ENCODE data around the gene HSD3B7. TPM values are rescaled to one million over a fixed set of nuclear protein-coding genes. Genes with fewer than 3 reads are reported as not detected.

HSD3B7 gene
- total RNA-seq, 1 donor from 2014 or later, result 11.5 TPM

DNA sequence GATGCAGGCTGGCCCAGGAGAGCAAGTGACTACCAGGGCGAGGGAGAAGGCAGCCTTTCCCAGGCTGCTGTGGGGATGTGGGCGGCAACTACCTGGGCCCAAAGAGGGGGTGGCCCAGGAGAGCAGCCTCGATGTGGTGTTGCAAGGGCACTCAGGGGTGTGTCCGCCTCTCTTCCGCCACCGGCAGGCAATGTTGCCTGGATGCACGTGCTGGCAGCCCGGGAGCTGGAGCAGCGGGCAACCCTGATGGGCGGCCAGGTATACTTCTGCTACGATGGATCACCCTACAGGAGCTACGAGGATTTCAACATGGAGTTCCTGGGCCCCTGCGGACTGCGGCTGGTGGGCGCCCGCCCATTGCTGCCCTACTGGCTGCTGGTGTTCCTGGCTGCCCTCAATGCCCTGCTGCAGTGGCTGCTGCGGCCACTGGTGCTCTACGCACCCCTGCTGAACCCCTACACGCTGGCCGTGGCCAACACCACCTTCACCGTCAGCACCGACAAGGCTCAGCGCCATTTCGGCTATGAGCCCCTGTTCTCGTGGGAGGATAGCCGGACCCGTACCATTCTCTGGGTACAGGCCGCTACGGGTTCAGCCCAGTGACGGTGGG, 2.7 kb downstream of the HSD3B7 start:
- Histone ChIP-seq H3K36me3 (ENCODE audit: control insufficient read depth, insufficient read depth, low read length) (peaks cover 3% of the 10 kb centered on the region), H3K27me3 (ENCODE audit: control insufficient read depth, insufficient read depth, low read length) (no peaks in the 10 kb centered on the region), H3K4me3 (ENCODE audit: low read depth, low read length) (no peak overlapping the region)
- no peak for TF ChIP-seq CTCF (IDR thresholded peaks at IDR 0.05; ENCODE audit: insufficient read depth, low read length, poor library complexity, severe bottlenecking)
- no peak for DNase-seq (ENCODE audit: low read depth)

DNA sequence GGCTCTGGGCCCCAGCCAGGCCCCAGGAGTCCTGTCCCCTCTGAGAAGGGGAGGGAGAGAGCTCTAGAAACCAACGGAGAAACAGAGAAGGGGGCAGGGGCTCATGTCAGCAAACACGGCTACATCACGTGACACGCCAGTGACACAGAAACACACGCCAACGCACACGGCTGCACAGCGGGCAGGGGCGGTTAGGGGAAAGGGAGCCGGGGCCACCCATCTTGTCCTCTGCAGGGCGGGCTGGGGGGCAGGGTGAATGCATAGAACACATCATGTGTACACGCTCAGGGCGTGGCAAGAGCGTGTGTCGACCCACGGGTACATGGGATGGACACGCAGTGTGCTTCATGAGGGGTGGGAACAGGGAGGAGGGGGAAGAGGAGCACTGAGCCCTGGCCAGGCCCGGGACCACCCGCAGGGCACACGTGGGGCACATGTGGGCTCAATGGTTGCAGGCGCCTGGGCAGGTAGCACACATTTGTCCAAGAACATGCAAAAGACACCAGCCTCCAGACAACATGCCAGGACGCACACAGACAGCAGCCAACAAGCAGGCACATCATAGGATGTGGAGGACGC, 4.6 kb downstream of the HSD3B7 start:
- DNase-seq (ENCODE audit: low read depth), result no peak
- TF ChIP-seq CTCF (IDR thresholded peaks at IDR 0.05; ENCODE audit: insufficient read depth, low read length, poor library complexity, severe bottlenecking), result no peak
- no peaks in the 10 kb centered on the region for H3K27me3 ChIP-seq (ENCODE audit: control insufficient read depth, insufficient read depth, low read length)
- H3K4me3 ChIP-seq (ENCODE audit: low read depth, low read length), result no peak overlapping the region
- peaks cover 2% of the 10 kb centered on the region for H3K36me3 ChIP-seq (ENCODE audit: control insufficient read depth, insufficient read depth, low read length)

GRCh38 chr16:30990105-30990504, 5.1 kb downstream of the HSD3B7 start:
- no peak for TF ChIP-seq CTCF (IDR thresholded peaks at IDR 0.05; ENCODE audit: insufficient read depth, low read length, poor library complexity, severe bottlenecking)
- DNase-seq (ENCODE audit: low read depth), result no peak
- no peaks in the 10 kb centered on the region for H3K36me3 ChIP-seq (ENCODE audit: control insufficient read depth, insufficient read depth, low read length)
- no peak overlapping the region for H3K4me3 ChIP-seq (ENCODE audit: low read depth, low read length)
- no peaks in the 10 kb centered on the region for H3K27me3 ChIP-seq (ENCODE audit: control insufficient read depth, insufficient read depth, low read length)

- TF ChIP-seq CTCF (IDR thresholded peaks at IDR 0.05; ENCODE audit: insufficient read depth, low read length, poor library complexity, severe bottlenecking), result no peak
- no peaks in the 10 kb centered on the region for H3K27me3 ChIP-seq (ENCODE audit: control insufficient read depth, insufficient read depth, low read length)
- no peaks in the 10 kb centered on the region for H3K36me3 ChIP-seq (ENCODE audit: control insufficient read depth, insufficient read depth, low read length)
- no peak for DNase-seq (ENCODE audit: low read depth)
- no peak overlapping the region for H3K4me3 ChIP-seq (ENCODE audit: low read depth, low read length)
These were observed 6.0 kb downstream of the HSD3B7 start for GRCh38 chr16:30991052-30991451.

GRCh38 chr16:30992276-30992780, 7.3 kb downstream of the HSD3B7 start:
- no peaks in the 10 kb centered on the region for H3K27me3 ChIP-seq (ENCODE audit: control insufficient read depth, insufficient read depth, low read length)
- DNase-seq (ENCODE audit: low read depth), result no peak
- H3K36me3 ChIP-seq (ENCODE audit: control insufficient read depth, insufficient read depth, low read length), result no peaks in the 10 kb centered on the region
- no peak overlapping the region for H3K4me3 ChIP-seq (ENCODE audit: low read depth, low read length)
- TF ChIP-seq CTCF (IDR thresholded peaks at IDR 0.05; ENCODE audit: insufficient read depth, low read length, poor library complexity, severe bottlenecking), result no peak

All from kidney epithelial cell (primary cell).